HEK293 (cell line): ENCODE measurements around the gene PLCL1.

ENCODE experiments used
- PRDM1 ChIP-seq: fragments of 450-650 bp; formaldehyde crosslinking; IDR thresholded peaks from 2 replicates; pipeline ENCODE4; 2016; ENCODE audit warnings: missing biosample characterization, missing genetic modification characterization
- SETDB1 ChIP-seq: IDR thresholded peaks from one replicate; pipeline ENCODE4 v1.6.1; 2017; ENCODE audit warnings: mild to moderate bottlenecking, low read length, moderate library complexity, mixed read lengths; ENCODE audit not compliant: insufficient read length
- ZNF174 ChIP-seq: fragments of 450-650 bp; formaldehyde crosslinking; IDR thresholded peaks from 2 replicates; pipeline ENCODE4 v1.5.0; 2017; ENCODE audit warnings: missing biosample characterization, mild to moderate bottlenecking, missing genetic modification characterization
- ZNF274 ChIP-seq, 2 experiments: fragments of 200-500 bp in 1 of 2; fragments of 450-650 bp in 1 of 2; sonication (Bioruptor generic) in 1 of 2; formaldehyde crosslinking in 1 of 2; IDR thresholded peaks; 2 replicates each; pipeline versions ENCODE4 v1.5.1 to v1.6.1; 2014 to 2016; ENCODE audit warnings: borderline replicate concordance in 1 of 2, inconsistent platforms in 1 of 2, low read length in 1 of 2, missing biosample characterization in 1 of 2, missing genetic modification characterization in 1 of 2
- ZNF311 ChIP-seq: fragments of 450-650 bp; formaldehyde crosslinking; IDR thresholded peaks from 2 replicates; pipeline ENCODE4 v1.5.1; 2017; ENCODE audit warnings: missing biosample characterization, missing genetic modification characterization, borderline replicate concordance
- ZNF324 ChIP-seq: fragments of 450-650 bp; formaldehyde crosslinking; IDR thresholded peaks from 2 replicates; pipeline ENCODE4 v1.5.1; 2016; ENCODE audit warnings: missing biosample characterization, missing genetic modification characterization
- ZNF629 ChIP-seq: fragments of 450-650 bp; formaldehyde crosslinking; IDR thresholded peaks from 2 replicates; pipeline ENCODE4 v1.5.1; 2017; ENCODE audit warnings: missing biosample characterization, missing genetic modification characterization
- ZNF654 ChIP-seq: fragments of 450-650 bp; formaldehyde crosslinking; IDR thresholded peaks from 2 replicates; pipeline ENCODE4 v1.5.1; 2016; ENCODE audit warnings: low read depth, missing biosample characterization, missing genetic modification characterization
- ZSCAN30 ChIP-seq: fragments of 450-650 bp; IDR thresholded peaks from 2 replicates; pipeline ENCODE4 v1.5.1; 2018; ENCODE audit warnings: missing biosample characterization, mild to moderate bottlenecking, missing genetic modification characterization, moderate library complexity
- TF ChIP-seq, protein P1 (sequence below): fragments of 450-650 bp; formaldehyde crosslinking; IDR thresholded peaks from 2 replicates; pipeline ENCODE4 v1.5.1; 2016; ENCODE audit warnings: missing biosample characterization, missing genetic modification characterization
- TF ChIP-seq, protein P2 (sequence below): fragments of 450-650 bp; formaldehyde crosslinking; IDR thresholded peaks from 2 replicates; pipeline ENCODE4 v1.5.1; 2016; ENCODE audit warnings: missing biosample characterization, missing genetic modification characterization
- TF ChIP-seq, protein P3 (sequence below): fragments of 450-650 bp; formaldehyde crosslinking; IDR thresholded peaks from 2 replicates; pipeline ENCODE4 v1.5.1; 2016; ENCODE audit warnings: missing biosample characterization, missing genetic modification characterization

DNA sequence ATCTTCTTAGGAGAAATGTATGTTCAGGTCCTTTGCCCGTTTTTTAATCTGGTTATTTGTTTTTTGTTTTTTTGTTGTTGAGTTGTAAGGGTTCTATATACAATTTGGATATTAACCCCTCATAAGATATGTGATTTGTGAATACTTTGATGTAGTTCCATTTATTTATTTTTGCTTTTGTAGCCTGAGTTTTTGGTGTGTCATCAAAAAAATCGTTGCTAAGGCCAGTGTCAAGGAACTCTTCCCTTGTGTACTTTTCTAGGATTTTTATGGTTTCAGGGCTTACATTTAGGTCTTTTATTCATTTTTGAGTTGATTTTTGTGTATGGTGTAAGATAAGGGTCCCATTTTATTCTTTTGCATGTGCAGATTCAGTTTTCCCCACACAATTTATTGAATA, 372.6 kb downstream of the PLCL1 start:
- no peak for TF ChIP-seq PRDM1 (tag by site-specific recombination)
- TF ChIP-seq, protein P1, sequence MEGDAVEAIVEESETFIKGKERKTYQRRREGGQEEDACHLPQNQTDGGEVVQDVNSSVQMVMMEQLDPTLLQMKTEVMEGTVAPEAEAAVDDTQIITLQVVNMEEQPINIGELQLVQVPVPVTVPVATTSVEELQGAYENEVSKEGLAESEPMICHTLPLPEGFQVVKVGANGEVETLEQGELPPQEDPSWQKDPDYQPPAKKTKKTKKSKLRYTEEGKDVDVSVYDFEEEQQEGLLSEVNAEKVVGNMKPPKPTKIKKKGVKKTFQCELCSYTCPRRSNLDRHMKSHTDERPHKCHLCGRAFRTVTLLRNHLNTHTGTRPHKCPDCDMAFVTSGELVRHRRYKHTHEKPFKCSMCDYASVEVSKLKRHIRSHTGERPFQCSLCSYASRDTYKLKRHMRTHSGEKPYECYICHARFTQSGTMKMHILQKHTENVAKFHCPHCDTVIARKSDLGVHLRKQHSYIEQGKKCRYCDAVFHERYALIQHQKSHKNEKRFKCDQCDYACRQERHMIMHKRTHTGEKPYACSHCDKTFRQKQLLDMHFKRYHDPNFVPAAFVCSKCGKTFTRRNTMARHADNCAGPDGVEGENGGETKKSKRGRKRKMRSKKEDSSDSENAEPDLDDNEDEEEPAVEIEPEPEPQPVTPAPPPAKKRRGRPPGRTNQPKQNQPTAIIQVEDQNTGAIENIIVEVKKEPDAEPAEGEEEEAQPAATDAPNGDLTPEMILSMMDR (tag by site-specific recombination), result no peak
- TF ChIP-seq ZNF274 (IDR thresholded peaks at IDR 0.05; ENCODE audit: low read length), result no peak
- TF ChIP-seq ZNF274 (tag by site-specific recombination; IDR thresholded peaks at IDR 0.05; ENCODE audit: borderline replicate concordance), result no peak
- TF ChIP-seq ZNF174 (tag by site-specific recombination), result no peak
- TF ChIP-seq ZNF629 (tag by site-specific recombination), result no peak
- TF ChIP-seq ZSCAN30 (tag by site-specific recombination), result no peak
- TF ChIP-seq, protein P2, sequence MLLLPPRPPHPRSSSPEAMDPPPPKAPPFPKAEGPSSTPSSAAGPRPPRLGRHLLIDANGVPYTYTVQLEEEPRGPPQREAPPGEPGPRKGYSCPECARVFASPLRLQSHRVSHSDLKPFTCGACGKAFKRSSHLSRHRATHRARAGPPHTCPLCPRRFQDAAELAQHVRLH (tag by site-specific recombination), result no peak
- no peak for TF ChIP-seq ZNF311 (tag by site-specific recombination)
- TF ChIP-seq, protein P3, sequence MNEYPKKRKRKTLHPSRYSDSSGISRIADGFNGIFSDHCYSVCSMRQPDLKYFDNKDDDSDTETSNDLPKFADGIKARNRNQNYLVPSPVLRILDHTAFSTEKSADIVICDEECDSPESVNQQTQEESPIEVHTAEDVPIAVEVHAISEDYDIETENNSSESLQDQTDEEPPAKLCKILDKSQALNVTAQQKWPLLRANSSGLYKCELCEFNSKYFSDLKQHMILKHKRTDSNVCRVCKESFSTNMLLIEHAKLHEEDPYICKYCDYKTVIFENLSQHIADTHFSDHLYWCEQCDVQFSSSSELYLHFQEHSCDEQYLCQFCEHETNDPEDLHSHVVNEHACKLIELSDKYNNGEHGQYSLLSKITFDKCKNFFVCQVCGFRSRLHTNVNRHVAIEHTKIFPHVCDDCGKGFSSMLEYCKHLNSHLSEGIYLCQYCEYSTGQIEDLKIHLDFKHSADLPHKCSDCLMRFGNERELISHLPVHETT (tag by site-specific recombination), result no peak
- no peak for TF ChIP-seq SETDB1
- TF ChIP-seq ZNF654 (tag by site-specific recombination), result no peak
- TF ChIP-seq ZNF324 (tag by site-specific recombination), result no peak
